Activated CD4-positive, CD25-positive, alpha-beta regulatory T cell treated with anti-CD3 and anti-CD28 coated beads, Interleukin-2, amount 50 U/mL, for 24 hours (primary cell): ENCODE data around the gene ANKRD13A.
"Not testable (repeated sequence)": the region's sequence is repeated elsewhere in the genome, so short reads cannot be mapped to it uniquely, and the experiment has no call there.

Experiments used
- ATAC-seq, 2 donors: fragments of 150-1000 bp; cut with Tn5 transposase; one replicate each; pipeline ENCODE4 v1.10.0; 2021; ENCODE audit warnings: mild to moderate bottlenecking in 1 of 2, moderate library complexity in 1 of 2

ANKRD13A gene

DNA sequence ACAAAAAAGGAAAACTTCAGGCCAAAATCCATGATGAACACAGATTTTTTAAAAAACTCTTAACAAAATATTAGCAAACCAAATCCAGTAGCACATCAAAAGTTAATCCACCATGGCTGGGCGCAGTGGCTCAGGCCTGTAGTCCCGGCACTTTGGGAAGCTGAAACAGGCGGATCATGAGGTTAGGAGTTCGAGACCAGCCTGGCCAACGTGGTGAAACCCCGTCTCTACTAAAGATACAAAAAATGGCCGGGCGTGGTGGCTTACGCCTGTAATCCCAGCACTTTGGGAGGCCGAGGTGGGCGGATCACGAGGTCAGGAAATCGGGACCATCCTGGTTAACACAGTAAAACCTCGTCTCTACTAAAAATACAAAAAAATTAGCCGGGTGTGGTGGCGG is 13.0 kb upstream of the ANKRD13A start:
- not testable (repeated sequence) for ATAC-seq

DNA sequence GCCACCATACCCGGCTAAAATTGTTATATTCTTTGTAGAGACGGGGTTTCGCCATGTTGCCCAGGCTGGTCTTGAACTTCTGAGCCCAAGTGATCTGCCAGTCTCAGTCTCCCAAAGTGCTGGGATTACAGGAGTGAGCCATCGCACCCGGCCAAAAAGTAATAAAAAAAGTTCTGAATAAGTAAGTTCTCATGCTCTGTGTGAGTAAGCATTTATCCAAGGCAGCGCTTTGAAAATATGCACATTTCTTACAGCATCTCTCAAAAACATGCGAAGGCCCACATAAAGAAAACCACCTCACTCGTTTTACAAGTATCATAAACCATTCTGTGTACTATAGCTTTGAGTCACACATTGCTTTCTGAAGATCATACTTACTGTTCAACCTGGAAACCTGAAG is 11.6 kb upstream of the ANKRD13A start:
- peak; percentile 90 to 96 for ATAC-seq

DNA sequence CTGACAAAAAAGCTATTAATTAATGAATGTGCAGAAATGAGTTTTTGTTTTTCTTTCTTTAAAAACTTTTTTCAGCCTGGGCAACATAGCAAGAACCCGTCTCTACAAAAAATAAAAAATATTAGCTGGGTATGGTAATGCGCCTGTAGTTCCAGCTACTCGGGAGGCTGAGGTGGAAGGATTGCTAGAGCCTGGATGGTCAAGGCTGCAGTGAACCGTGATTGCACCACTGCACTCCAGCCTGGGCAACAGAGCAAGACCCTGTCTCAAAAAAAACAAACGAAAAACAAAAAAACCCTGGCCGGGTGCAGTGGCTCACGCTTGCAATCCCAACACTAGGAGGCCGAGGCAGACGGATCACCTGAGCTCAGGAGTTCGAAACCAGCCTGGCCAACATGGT is 11.0 kb upstream of the ANKRD13A start:
- ATAC-seq, result no peak

DNA sequence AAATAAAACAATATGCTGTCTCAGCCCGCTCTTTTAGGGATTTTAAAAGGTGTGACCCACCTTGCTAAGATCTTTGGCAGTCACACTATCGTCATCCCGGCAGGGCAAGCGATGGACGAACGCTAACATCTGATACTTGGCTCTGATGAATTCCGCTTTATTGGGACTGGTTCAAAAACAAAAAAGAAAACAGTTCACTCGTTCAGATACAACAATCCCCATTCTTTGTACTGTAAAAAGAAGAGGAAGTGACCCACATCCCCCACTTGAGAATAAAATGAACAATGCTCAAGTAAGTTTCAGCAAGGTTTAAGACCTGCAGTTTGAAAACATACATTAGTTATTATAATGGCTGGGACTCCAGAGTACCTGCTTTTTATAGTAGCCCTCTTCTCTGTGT is 10.3 kb upstream of the ANKRD13A start:
- ATAC-seq, result no peak

DNA sequence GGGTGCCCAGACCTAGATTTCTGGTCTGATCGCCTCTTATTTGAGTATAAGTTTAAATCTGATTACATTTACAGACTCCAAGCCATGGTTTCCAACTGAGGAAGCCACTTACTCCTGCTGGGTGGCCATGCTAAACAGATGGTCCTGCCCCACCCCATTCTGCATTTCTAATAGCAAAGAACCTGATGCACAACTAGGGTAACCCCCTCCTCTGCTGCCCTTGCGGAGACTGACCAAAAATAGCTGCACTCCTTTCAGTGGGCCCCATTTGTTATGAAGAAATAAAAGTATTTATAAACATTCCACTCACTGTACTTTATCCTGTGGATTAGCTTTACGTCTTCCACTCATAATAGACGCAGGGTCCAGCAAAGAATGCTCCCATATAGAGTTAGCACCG is 9.8 kb upstream of the ANKRD13A start:
- ATAC-seq, result no peak

DNA sequence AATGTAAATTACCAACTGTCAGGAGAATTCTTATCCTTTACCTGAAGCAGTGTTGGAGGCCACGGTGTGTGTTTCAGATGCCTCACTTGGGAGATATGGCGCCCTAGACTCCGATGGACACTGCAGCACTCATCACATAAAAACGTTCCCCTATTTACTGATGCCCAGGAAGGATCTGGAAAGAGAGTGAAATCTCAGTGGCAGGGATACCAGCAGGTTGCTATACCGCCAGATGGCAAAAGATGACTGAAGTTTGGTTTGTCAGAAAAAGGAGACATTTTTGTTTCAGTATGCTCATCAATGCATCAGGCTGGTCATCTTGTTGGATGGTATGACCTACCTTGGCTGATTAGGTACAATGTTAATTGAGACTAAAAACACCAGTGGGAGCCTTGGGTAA is 7.6 kb upstream of the ANKRD13A start:
- ATAC-seq, result no peak

DNA sequence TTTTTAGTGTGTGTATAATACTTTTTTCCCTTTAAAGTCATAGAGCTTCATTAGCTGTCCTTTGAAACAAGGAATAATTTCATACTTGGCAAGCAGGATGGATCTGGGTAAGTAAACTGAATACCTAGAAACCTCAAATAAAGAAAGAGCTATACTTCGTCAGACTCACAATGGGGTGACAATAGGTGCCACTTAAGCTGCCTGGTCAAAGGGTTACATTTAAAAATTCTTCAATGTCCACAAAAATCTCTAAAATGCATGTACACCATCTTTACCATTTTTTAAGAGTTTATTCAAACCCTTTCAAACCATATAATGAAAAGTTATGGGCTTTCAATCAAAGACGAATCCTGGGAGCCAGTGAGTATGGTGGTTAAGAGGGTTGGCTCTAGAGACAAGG is 6.1 kb upstream of the ANKRD13A start:
- no peak for ATAC-seq

DNA sequence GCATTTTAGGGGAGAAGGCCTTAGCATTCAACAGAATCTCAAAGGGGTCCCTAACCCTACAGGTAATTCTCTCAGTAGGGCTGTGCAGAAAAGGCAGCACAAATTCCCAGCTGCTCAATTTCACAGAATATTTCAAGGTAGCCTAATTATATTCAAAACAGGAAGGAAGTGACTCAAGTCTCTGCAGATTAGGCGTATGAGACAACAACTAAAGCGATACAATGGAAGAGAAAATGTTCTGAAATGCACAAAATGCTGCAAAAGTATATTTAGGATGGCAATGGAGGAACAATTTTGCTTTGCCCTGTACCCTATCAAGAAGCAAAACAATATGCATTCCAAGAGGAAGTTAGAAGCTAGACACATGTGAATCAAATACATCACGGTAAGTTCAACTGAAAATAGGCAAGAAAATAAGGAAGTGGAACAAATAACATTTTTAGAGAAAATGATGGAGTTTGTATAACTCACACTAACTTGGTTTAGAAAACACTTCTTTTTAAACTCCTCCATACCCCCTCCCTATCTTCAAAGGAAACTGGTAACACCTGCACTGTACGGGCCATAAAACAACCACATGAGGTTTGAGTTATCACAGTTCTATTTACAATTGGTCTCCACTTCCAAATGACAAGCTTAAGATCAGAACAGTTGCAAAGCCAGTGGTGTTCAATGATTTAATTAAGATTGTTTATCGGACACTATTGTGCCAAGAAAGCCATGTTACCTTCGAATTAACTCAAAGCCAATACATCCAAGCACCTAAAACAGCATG is 4.6 kb upstream of the ANKRD13A start:
- no peak for ATAC-seq

DNA sequence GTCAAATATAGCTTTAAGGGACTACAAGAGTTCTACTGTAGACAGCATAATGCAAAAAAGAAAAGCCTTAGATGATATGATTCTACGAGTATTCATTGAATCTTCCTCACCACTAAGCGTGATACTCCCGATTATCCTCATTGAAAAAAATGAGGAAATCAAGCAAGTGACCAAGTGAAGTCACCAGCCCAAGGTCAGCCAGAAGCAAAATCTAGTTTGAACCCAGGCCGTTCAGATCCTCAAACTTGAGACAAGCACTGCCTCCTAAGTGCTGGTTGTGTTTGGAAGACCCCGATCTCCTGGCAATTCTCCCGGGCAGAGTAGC is 3.9 kb upstream of the ANKRD13A start:
- no peak for ATAC-seq

DNA sequence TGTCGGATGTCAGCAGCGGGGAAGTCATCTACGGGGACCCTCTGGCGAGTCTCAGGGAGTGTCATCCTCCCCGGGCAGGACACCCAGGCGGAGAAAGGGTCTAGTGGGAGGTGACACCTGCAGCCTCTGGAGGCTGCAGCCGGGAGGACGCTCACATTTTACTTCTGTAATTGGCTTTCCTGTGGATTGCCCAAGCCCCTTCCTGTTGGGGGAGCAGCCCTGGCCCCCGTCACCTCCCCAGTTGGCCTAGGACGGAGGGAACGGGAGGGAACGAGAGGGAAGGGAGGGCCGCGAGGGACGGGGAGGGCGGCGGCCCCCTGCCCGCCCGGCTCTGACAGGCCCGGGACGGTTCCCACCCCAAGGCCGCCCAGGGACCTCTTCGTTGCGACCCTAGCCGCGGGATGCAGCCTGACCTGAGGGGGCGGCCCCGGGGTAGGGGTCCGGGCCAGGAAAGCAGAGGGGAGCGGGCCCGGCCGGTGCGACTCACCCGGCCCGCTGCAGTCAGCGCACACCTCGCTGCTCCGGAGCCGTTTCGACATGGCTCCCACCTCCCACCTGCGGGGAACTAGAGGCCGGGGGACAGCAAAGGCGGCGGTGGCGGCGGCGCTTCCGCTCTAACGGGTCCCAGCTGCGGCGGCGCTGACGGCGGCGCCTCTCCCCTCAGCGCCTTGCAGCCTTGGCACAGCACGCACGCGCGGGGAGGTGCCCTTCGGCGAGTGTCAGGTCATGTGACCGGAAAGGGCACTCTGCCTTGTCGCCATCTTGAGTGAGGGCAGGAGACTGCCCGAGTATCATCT is 3.3 kb upstream of the ANKRD13A start, which contains the start of gene GIT2:
TSS of gene GIT2 (minus strand) at position 683 of the 797 bp plus-strand sequence. CDS start at position 539, 144 bp downstream.
- ATAC-seq, result peak; percentile 83 to 84

DNA sequence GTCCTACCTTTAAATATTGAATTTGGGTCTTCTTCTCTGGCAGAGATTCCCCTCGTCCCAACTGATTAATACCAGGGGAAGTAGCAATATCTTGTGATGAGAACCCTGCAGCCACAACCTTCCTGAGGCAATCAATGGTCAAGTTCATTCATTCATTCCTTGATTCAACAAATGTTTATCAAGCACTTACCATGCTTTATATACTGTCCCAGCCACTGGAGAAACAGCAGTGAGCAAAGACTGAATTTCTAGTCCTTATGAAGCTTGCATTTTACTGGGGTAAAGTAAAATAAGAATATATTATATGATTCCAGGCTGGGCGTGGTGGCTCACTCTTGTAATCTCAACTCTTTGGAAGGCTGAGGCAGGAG is 2.8 kb upstream of the ANKRD13A start:
- no peak for ATAC-seq

DNA sequence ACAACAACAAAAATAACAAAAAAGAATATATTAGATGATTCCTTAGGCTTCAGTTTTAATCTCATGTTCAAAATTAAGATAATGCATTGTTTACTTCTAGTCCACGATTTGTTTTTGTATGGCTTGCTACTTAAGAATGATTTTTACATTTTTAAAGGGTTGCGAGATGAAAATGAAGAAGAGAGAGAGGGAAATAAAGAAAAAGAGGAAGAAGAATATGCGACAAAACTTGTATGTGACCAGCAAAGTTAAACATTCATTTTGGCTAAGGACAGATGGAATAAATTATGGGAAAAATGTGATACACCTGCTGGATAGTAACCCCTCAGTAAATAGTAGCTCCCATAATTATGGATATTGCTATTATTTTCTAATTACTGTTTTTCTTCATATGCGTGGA is 1.8 kb upstream of the ANKRD13A start:
- ATAC-seq, result no peak

DNA sequence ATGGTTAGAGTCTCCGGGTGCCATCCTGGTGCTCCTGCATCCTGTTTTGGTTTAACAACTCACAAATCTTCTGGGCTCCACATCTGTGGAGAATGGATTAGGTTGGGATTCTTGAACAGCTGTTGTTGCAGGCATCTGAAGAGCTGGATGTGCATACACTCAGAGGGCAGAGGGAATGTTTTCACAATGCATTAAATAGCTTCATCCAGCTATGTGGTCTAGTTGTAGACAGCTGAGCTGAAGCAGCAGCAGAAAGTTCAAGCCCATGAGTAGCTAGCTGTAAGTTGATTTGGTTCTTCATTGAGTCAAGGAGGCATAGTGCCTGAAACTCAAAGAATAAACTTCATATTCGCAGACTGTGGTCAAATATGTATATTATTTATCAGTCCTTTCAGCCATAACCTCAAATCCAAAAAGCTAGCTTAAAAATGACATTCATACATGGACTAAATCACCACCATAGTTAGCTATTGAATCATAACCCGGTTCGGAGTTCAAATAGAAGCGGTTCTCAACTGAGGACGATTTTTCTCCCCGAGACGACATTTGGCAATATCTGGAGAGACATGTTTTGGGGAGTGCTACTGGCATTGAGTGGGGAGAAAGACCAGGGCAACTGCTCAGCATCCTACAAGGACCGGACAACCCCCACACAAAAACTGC is 858 bp upstream of the ANKRD13A start:
- ATAC-seq, result no peak

DNA sequence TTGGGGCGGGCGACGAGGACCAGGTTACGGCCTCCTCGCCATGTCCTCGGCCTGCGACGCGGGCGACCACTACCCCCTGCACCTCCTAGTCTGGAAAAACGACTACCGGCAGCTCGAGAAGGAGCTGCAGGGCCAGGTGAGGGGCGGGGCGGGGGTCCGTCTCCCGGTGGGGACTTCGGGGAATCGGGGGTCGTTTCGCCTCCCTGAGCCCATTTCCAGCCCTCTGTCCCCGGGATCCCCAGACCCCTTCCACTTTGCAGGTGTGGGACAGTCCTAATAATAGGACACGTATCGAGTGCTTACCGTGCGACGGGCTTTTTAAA is 380 bp downstream of the ANKRD13A start:
- ATAC-seq, result no peak

DNA sequence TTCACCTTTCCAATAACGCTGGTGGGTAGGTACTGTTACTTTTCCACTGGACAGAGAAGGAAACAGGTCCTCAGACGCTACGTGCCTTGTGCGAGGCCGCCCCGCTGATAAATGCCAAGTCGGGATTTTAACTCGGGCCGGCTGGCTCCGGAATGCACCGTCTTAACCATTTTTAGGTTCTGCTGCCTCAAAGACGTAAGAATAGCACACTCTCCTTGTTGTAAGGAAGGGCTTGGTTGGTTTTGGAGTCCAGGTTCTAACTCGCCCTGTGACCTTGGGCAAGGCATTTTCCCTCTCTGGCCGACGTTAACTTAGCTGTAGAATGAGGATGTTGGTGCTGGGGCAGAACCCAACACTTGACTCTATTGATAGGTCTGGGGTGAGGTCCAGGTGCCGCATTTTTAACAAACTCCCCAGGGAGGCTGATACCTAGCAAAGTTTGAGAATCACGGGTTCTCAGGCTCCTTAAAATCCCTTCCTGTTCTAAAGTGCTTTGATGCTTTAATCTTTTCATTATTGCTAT is 814 bp downstream of the ANKRD13A start:
- ATAC-seq, result no peak

DNA sequence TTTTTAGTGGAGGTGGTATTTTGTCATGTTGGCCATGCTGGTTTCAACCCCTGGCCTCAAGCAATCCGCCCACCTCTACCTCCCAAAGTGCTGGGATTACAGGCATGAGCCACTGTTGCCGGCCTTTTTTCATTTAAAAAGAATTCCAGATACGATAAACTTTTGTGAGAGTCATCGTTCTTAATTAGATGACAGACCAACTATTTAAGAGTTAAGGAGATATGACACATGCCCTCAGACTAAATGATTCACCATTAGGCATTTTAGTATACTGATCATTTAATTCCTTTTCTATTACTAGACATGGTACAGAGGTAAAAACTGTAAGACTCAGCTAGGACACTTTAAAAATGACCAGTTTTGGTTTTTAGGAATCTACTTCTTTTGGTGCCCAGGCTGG is 2.4 kb downstream of the ANKRD13A start:
- peak in 1 of 2 donors; percentile 9 for ATAC-seq

DNA sequence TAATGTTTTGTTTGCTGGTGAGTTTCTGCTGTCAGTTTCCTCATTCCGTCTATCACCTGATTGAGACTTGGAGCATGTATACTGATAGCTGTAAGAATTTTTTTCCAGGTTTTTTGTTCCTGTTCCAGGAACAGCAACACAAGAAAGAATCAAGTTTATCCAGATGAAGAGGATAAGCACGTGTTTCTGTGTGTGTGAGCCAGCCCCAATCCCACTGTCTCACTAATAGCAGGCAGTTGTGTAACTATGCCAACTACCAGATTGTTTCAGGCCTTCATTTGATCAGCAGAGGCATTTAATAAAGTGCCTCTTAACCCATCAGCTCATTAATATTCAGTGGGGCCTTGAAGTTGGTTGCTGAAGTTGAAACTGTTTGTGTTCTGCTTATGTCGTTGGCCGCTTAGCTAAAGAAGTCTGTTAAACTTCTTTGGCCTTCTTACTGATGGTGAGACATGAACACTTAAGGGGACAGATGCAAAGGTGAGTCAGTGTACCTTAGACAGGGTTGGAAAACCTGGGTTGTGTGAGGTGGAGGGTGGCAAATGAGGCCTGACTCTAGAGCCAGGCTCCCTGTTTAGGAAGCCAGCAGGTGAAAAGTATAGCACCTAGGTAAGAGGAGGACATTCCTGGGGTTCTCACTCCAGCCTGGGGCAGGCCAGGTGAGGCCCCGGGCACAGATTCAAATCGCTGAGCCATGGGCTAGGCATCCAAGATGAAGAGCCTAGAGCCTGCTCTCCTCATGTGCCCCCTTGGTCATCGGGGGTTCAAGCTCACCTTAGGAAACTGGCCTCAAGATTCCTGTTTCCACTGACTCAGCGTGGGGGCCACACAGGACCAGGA is 3.7 kb downstream of the ANKRD13A start:
- no peak for ATAC-seq

DNA sequence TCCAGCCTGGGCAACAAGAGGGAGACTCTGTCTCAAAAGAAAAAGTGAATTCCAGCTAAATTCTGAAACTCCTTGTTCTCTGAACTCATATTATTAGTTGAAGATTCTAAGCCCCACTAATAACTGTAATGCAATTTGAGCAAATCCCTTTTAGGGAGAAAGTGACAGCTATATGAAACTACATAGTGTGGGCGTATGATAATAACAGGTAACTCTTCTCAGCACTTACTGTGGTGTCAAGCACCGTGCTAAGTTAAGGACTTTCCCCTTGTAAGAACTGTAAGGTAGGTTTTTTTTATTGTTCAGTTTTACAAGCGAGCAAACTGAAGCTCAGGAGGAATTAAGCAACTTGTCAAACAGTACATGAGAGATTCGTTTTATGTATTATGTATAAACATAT is 5.4 kb downstream of the ANKRD13A start:
- peak; percentile 83 for ATAC-seq

DNA sequence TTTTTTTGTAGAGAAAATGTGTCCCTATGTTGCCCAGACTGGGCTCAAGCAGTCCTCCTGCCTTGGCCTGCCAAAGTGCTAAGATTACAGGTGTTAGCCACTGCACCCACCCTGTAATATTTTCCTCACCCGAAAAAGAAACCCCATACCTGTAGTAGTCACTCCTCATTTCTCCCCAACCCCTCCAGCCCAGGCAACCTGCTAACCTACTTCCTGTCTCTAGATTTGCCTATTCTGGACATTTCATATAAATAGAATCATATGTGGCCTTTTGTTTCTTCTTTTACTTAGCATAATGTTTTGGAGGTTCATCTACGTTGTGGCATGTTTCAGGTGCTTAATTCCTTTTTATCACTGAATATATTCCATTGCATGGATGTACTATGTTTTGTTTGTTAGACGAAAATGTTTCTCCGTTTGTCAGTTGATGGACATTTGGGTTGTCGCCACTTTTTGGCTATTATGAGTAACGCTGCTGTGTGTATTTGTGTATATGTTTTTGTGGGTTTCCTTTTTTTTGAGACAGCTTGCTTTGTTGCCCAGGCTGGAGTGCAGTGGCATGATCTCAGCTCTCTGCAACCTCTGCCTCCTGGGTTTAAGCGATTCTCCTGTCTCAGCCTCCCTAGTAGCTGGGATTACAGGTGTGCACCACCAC is 6.2 kb downstream of the ANKRD13A start:
- ATAC-seq, result peak; percentile 51 to 60

DNA sequence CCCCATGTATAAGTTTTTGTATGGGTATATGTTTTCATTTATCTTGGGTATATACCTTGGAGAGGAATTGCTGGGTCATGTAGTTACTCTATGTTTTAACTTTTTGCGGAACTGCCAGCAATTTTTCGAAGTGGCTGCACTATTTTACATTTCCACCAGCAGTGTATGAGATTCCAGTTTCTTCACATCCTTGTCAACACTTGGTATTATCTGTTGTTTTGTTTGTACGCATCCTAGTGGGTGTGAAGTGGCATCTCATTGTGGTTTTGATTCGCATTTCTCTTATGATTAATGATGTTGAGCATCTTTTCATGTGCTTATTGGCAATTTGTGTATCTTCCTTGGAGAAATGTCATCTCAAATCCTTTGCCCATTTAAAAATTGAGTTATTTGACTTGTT is 6.9 kb downstream of the ANKRD13A start:
- no peak for ATAC-seq

DNA sequence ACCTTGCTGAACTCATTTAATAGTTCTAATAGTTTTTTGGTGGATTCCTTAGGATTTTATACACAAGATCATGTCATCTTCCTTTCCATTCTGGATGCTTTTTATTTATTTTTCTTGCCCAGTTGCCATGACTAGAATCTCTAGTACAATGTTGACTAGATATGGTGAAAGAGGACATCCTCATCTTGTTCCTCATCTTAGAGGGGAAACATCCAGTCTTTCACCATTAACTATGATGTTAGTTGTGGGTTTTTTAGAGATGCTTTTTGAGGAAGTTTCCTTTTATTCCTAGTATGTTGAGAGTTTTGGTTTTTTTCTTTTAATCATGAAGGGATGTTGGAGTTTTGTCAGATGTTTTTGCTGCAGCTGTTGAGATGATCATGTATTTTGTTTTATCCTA is 8.7 kb downstream of the ANKRD13A start:
- no peak for ATAC-seq
